HG02759 (cell line): Measurements from ENCODE around the gene BLVRB.
"Not testable (repeated sequence)": the region's sequence is repeated elsewhere in the genome, so short reads cannot be mapped to it uniquely, and the experiment has no call there.

Source experiments
- ATAC-seq: cut with Tn5 transposase; IDR thresholded peaks from one replicate; pipeline ENCODE4 v1.9.1; 2021; ENCODE audit warnings: mild to moderate bottlenecking, moderate library complexity; ENCODE audit not compliant: unreplicated experiment

Gene BLVRB

DNA sequence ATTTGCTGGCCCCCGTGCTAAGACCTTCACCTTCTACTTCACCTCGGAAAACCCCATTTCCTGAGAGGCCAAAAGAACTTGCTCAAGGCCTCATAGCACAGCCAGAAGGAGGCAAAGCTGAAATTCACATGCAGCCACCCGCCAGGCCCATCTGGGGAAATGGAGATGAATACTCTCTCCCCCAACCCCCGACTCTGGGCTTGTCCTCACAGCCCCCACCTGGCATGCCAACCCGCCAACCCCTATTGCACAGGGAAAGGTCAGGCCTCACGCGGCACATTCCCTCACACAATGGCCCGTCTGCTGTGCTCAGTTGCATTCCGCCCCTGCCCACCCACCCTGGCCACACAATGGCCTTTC lies 55.5 kb downstream of the BLVRB start:
- no peak for ATAC-seq

DNA sequence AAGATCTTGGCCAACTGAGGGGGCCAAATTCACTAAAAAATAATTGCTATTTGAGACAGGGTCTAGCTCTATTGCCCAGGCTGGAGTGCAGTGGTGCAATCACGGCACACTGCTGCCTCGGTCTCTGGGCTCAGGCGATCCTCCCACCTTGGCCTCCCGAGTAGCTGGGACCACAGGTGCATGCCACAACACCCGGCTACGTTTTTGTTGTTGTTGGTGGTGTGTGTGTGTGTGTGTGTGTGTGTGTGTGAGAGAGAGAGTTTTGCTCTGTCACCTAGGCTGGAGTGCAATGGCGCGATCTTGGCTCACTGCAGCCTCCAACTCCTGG lies 57.0 kb downstream of the BLVRB start:
- ATAC-seq = not testable (repeated sequence)

DNA sequence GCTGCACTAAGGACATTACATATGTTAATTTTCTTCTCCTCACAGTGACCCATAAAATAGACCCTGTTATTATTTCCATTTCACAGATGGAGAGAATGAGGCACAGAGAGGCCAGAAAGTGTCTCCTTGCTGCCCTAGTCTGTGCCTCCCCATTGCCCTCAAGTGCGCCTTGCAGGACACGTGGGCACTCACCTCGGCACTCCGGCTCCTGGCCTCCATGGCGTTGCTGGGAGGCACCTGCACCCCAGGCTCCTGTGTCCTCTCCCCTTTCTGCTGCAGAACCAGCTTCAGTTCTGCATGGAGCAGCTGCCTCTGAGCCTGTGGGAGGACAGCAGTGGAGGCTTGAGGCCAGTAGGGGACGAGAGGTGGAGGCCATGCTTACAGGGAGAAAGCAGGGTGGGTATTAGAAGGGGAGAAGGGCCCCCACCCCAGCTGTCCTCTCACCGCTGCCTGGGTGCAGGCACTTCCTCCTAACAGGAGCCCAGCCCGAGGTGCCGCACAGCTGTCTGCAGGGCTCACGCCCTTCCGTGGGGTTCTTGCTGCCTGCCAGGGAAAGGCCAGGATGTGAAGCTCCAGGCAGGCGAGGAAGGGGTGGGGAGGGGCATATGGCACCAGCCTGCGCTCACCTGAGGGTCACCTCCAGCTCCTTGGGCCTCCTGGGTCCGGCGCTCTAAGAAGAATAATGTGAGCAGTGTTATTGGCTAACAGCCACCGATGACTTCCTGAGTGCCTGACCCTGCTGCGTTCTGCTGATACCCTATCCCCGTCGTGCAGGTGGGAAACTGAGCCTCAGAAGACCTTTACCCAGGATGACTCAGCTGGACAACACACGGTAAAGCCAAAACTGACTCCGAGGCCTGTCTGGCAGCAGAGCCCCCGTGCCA lies 57.6 kb downstream of the BLVRB start:
- ATAC-seq = no peak

- ATAC-seq = peak; percentile 74
Observed at GRCh38 chr19:40403262-40403984, 62.1 kb downstream of the BLVRB start.

- no peak for ATAC-seq
Observed at GRCh38 chr19:40400559-40400958, 65.0 kb downstream of the BLVRB start.

DNA sequence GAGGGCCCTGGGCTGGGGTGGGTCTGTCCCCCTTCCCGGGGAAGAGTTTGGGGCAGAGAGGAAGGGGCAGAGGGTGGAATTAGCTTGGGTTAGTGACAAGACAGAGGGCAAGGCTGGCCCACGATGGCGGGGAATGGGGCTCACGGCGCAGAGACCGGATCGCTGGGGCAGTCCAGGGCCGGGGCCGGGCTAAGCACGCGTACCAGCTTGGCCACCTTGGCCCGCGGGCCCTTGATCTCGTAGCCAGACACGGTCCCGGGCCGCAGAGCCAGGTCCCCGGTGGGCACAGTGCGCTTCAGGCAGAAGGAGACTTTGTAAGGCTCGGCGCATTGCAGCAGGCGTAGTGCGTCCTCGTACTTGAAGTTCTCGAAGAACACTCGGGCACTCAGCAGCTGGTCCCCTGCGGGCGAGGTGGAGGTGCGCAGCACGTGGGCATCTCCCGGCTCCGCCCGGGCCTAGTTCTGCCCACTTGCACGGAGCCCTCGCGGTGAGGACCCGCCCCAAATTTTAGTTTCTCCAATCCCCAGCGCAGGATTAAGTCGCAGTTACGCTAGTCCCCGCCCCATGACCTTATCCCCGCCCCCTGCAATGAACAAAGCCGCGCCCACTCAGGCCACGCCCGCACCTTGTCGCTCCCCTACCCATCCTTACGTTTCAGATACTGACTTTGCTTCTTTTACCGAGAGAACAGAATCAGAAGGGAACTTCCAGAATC lies 67.0 kb downstream of the BLVRB start:
- ATAC-seq = no peak
